NCI-H510A treated with DMSO at 0.1 percent for 48 hours (cell line): ENCODE measurements around the gene KRTAP3-3.

Experiments used
- DNase-seq: peaks from one replicate; lab custom pipeline; 2025; lab: John Stamatoyannopoulos, UW

KRTAP3-3 gene

DNA sequence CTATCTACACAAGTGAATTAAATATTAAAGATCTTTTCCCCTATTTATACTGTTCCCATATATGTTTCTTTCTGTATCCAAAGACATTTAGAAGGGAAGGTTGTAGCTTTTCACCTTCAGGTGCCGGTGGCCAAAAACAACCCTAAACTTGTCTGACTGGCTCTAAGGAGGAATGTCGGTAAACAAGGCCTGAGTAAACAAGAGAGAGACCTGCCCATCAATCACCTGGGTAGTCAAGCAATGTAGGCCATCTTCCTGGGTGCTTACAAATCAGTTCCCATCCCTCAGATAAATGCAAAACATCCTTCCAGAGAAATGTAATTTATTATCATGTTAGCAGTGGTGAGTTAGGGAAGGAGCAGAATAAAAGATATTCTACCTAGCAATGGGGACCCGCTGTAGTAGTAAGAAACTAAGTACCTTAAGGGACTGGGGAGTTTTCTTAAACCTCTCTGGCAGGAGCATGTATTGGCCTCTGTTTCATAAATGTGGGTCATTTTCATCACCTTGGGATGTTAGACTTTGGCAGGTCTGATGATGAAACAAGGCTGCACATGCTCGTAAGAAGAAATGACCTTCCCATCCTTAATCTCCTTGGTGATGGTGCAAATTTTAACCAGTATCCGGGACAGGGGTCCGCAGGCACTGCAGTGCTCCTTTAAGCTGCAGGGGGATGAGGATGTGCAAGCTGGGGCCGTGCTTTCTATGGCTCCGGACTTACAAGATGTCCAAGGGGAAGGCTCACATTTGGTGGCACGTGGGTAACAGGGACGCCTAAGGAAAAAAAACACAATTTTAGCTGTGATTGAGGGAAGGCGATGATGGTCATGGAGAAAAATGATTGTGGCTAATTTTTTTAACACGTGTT lies 35.6 kb downstream of the KRTAP3-3 start:
- DNase-seq = peak; percentile 72

DNA sequence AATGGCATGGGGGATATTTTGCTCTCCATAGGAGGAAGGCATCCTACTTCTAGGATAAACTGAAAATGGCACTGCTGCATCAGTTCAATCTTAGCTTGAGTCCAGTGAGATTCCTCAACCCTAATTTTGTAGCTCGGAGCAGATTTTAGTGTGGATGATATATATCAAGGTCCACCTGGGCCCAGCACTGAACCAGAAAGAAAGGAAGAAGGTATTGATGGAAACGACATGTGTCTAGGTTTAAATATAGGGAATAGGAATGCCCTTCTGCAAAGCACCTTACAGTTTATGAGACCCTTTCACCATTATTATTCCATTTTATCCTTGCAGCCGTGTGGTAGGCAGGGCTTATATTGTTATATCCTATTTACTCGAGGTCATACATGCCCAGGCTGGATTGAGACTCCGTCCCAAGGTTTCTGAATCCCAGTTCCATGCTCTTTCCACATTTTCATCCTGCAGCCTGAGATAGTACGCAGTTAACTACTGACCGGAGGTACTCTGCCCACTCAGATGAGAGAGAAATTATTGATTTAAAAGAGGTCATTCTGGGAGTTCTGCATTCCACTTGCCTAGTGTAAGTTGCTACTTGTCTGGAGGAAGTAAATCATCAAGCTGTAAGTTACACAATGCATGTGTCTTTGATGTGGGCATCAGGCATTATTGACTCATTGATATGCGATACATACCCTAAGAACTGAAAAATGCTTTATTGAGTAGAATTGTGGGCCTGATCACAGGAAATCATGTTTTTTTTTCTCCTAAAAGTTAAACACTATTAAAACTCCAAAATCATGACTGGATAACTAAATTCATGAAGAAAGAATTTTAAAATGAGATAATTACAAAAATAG lies 37.3 kb downstream of the KRTAP3-3 start:
- DNase-seq = peak; percentile 71

DNA sequence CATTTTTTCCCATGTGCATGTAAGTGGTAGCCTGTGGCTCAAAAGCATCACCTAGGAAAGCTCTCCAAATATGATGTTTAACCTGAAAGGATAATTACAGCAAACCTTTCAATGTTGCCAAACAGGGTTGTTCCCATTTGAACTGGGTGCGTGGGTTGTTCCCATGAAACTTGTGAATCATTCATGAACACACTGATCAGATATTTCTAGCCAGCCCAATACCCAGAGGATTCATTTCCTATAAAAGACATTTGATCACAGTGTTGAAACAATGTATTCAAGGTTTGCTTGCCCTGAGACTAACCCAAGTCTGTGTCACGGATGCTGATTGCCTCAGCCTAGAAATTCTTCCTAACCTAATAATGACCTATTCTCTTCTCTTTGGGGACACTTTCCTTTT lies 40.1 kb downstream of the KRTAP3-3 start:
- DNase-seq = no peak

- DNase-seq = no peak
Measured at GRCh38 chr17:40952661-40953060, 41.3 kb downstream of the KRTAP3-3 start.

GRCh38 chr17:40952154-40952553 lies 41.8 kb downstream of the KRTAP3-3 start:
- DNase-seq = no peak

DNA sequence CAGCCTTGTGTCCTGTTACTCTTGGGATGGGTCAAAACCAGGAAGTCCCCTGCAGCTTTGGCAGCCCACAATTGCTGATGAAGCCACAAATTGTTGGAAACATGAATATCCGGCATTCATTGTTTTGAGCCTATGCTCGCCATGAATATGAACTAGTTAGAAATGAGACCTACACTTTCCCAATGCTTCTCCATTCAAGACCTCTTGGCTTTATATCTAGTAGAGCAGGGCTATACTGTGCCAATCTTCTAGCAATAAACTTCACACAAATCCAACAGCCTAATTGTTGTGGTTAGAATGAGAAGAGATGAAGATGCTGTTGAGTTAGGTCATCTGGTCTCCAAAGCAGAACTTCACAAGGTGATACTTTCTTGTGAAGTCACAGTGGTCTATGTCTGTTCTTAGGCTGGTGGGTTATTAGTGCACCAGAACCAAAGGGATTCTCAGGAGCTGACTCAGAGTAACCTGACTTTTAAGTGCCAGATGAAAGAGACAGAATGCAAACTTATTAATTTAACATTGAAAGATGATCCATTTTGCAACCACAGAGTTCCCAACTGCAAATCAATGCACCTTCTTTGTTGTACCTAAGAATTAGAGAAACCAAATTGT lies 42.8 kb downstream of the KRTAP3-3 start:
- no peak for DNase-seq

- DNase-seq = no peak
Measured at GRCh38 chr17:40950176-40950575, 43.8 kb downstream of the KRTAP3-3 start.

DNA sequence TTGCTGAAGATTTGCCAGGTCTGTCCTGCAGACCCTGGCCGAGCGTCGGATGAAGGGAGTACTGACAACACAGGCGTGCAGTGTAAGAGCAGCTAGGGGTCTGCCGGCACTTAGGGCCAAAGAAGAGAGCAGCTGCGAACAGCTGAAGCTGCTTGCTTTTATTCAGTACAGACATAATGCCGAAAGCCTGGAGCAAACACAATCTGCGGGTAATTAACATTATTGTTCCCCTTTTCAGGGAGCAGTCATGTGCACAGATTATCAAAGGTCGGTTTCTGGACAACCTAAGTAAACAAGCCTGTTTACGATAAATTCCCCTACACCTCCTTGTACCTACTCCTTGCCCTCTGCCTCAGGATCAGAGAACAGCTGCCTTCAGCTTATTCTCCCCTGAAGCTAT lies 44.5 kb downstream of the KRTAP3-3 start:
- no peak for DNase-seq

GRCh38 chr17:40947929-40948328 lies 46.0 kb downstream of the KRTAP3-3 start:
- DNase-seq = no peak

DNA sequence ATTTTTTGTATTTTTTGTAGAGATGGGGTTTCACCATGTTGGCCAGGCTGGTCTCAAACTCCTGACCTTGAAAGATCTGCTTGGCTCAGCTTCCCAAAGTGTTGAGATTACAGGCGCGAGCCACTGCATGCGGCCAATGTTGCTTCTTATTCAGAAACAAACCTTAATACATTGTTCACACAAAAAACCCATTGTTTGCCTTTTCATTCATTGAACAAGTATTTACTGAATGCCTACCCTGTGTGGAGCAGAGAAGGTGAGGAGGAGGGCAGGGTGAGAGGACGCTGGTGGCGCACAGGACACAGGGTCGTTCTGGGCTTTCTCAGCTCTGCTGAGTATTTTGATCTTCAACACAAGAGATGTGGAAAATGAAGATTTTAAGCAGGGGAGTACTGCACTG lies 48.5 kb downstream of the KRTAP3-3 start:
- DNase-seq = no peak

DNA sequence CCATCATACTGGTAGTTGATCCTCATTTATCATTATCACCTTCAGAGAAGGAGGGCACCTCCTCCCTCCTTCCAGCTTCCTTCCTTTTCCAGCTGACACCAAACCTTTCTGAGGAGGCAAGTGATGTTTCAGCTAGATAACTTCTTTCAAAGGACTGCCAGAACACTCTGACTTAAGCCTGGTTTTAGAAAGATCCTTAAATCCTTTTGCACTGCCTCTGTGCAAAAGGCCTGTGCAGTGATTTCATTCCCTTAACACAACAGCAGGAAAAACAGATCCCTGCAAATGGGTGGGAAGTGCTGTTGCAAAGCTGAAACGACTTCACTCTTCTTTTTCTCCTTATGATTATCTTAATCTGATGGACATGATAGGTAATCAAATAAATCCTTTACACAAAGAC lies 49.4 kb downstream of the KRTAP3-3 start:
- DNase-seq = no peak
